Right lobe of liver (tissue), 4 donors: ENCODE measurements around the gene PDLIM5.

Experiments
- POLR2A ChIP-seq: fragments of 450-650 bp; IDR thresholded peaks from one replicate; pipeline ENCODE4 v1.6.1; 2017; ENCODE audit warnings: antibody characterized with exemption, mild to moderate bottlenecking
- TF ChIP-seq, protein P1 (sequence below), 4 donors: fragments of 200-600 bp in 3 of 4; fragments of 450-650 bp in 1 of 4; IDR thresholded peaks; one replicate each; pipeline versions ENCODE4 v1.5.1 to v1.8.0; 2016 to 2022; ENCODE audit warnings: antibody characterized with exemption in 4 of 4, mild to moderate bottlenecking in 2 of 4
- donor health status: DM: no; HTN: no; CAD: no.
- donor health status: DM: no; HTN: no; CAD: no.
- donor health status: DM: no; HTN: yes; CAD: no.

DNA sequence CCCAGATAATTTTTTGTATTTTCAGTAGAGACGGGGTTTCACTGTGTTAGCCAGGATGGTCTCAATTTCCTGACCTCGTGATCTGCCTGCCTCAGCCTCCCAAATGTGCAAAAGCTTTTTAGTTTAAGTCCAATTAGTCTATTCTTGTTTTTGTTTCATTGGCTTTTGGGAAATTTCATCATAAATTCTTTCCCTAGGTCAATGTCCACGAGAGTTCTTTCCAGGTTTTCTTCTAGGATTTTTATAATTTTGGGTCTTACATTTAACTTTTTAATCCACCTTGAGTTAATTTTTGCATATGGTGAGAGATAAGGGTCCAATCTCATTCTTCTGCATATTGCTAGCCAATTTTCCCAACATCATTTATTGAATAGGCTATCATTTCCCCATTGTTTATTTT lies 36.3 kb upstream of the PDLIM5 start:
- TF ChIP-seq, protein P1, sequence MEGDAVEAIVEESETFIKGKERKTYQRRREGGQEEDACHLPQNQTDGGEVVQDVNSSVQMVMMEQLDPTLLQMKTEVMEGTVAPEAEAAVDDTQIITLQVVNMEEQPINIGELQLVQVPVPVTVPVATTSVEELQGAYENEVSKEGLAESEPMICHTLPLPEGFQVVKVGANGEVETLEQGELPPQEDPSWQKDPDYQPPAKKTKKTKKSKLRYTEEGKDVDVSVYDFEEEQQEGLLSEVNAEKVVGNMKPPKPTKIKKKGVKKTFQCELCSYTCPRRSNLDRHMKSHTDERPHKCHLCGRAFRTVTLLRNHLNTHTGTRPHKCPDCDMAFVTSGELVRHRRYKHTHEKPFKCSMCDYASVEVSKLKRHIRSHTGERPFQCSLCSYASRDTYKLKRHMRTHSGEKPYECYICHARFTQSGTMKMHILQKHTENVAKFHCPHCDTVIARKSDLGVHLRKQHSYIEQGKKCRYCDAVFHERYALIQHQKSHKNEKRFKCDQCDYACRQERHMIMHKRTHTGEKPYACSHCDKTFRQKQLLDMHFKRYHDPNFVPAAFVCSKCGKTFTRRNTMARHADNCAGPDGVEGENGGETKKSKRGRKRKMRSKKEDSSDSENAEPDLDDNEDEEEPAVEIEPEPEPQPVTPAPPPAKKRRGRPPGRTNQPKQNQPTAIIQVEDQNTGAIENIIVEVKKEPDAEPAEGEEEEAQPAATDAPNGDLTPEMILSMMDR (IDR thresholded peaks at IDR 0.05) = no peak
- no peak for TF ChIP-seq POLR2A
